Heart left ventricle (tissue), 16 donors: ENCODE data around the gene DIAPH2. TPM values are rescaled to one million over a fixed set of nuclear protein-coding genes. Genes with fewer than 3 reads are reported as not detected.

Experiments
- ATAC-seq, 4 donors: fragments of 200-7000 bp; cut with Tn5 transposase; one replicate each; pipeline ENCODE4 v1.9.1; 2020 to 2022; ENCODE audit warnings: moderate library complexity in 4 of 4, mild to moderate bottlenecking in 3 of 4, moderate number of reproducible peaks in 1 of 4
- DNase-seq, 5 donors: peaks; one replicate each; pipeline ENCODE4 v3.0.0-alpha.2; 2020
- H3K27ac ChIP-seq, 12 donors: fragments of 200-600 bp; sonication (generic) in 4 of 12; one replicate each; pipeline versions ENCODE4 v1.5.0 to v1.8.0; 2016 to 2022; ENCODE audit warnings: mild to moderate bottlenecking in 2 of 12
- H3K27me3 ChIP-seq, 9 donors: fragments of 200-600 bp; sonication (generic) in 2 of 9; one replicate each; pipeline versions ENCODE4 v1.5.1 to v1.8.0; 2016 to 2022; ENCODE audit warnings: mild to moderate bottlenecking in 3 of 9
- H3K36me3 ChIP-seq, 9 donors: fragments of 200-600 bp; sonication (generic) in 2 of 9; one replicate each; pipeline versions ENCODE4 v1.5.0 to v1.8.0; 2018 to 2022; ENCODE audit warnings: mild to moderate bottlenecking in 2 of 9
- H3K4me1 ChIP-seq, 12 donors: fragments of 200-600 bp; sonication (generic) in 4 of 12; one replicate each; pipeline versions ENCODE4 v1.5.0 to v1.8.0; 2016 to 2022; ENCODE audit warnings: mild to moderate bottlenecking in 3 of 12
- H3K4me3 ChIP-seq, 12 donors: fragments of 200-600 bp; sonication (generic) in 4 of 12; one replicate each; pipeline versions ENCODE4 v1.5.0 to v1.8.0; 2017 to 2022; ENCODE audit warnings: mild to moderate bottlenecking in 9 of 12, moderate library complexity in 4 of 12
- H3K9me3 ChIP-seq, 12 donors: fragments of 200-600 bp; sonication (generic) in 4 of 12; one replicate each; pipeline versions ENCODE4 v1.5.0 to v1.8.0; 2016 to 2022; ENCODE audit warnings: mild to moderate bottlenecking in 1 of 12
- CTCF ChIP-seq, 12 donors: fragments of 200-600 bp; sonication (generic) in 4 of 12; IDR thresholded peaks; one replicate each; pipeline versions ENCODE4 v1.5.0 to v1.8.0; 2018 to 2022; ENCODE audit warnings: antibody characterized with exemption in 12 of 12, mild to moderate bottlenecking in 5 of 12
- POLR2A ChIP-seq, 2 donors: fragments of 450-650 bp; IDR thresholded peaks; one replicate each; pipeline ENCODE4 v1.6.1; 2017; ENCODE audit warnings: antibody characterized with exemption in 2 of 2, mild to moderate bottlenecking in 2 of 2, moderate library complexity in 2 of 2
- WGBS, 4 donors: extraction: QIAGEN DNeasy Blood & Tissue Kit in 2 of 4; methylation state at CpG; one replicate each; pipeline versions ENCODE4 v1.1.5 to v1.1.7; 2013 to 2018; 5-methylcytosine and 5-hydroxymethylcytosine counted together
- intact Hi-C, 10 donors: fragments of 100-400 bp; cut with DNase I; formaldehyde crosslinking; loops; one replicate each; pipeline versions ENCODE4 v1.11.1 to v1.14.2; 2022
- polyA plus RNA-seq, 2 donors: library from polyadenylated mRNA; stranded (reverse); fragments of 200-250 nt; gene quantifications; one replicate each; pipeline ENCODE4 v1.2.3, GENCODE V29; 2013
- total RNA-seq, 9 donors: library from RNA; depleted of rRNA in 2 of 9; stranded (reverse); fragments of >200 nt in 2 of 9; fragmentation: NEBNext Ultra II Directional in 3 of 9; extraction: Animal tissue kit (Norgen Biotek cat#: 25700) in 3 of 9; gene quantifications; one replicate each; pipeline versions ENCODE4 v1.1.0 to v1.2.4, GENCODE V29; 2016 to 2023
- donor health status: ischemic (EF 13 %, LVEDD 7.1; RV severe dilation, severe dysfunction).
- donor health status: healthy with polysubstance abuse.
- donor health status: DM: no; HTN: yes; CAD: no.
- donor health status: DM: no; HTN: no; CAD: no.
- donor health status: ischemic (EF 25% LVEDD 6.9; RV normal size, moderate dysfunction).
- donor health status: ischemic (EF 25% LVEDD 5.7; RV mildly dilated, moderate dysfunction).
- donor health status: healthy.
- donor health status: DM: yes; HTN: yes; CAD: no.
- donor health status: ischemic (EF 35%, LVEDD 5.7; RV mildly dilated, moderate dysfunction).
- donor health status: nonischemic (EF 11% LVEDD 7.7; RV severe dilation, severe dysfunction).
- donor health status: DM: yes; HTN: yes; CAD: no.
- donor health status: PGD.
- donor health status: ischemic (EF 29% LVEDD 5.4; RV normal size, mild dysfunction).
- donor health status: nonischemic (EF 23%, LVEDD 6.1; RV moderate dilation, normal function).

DIAPH2 gene
- total and polyA plus RNA-seq, 11 donors = 3.7 to 18.8 (median 12.3) TPM

DNA sequence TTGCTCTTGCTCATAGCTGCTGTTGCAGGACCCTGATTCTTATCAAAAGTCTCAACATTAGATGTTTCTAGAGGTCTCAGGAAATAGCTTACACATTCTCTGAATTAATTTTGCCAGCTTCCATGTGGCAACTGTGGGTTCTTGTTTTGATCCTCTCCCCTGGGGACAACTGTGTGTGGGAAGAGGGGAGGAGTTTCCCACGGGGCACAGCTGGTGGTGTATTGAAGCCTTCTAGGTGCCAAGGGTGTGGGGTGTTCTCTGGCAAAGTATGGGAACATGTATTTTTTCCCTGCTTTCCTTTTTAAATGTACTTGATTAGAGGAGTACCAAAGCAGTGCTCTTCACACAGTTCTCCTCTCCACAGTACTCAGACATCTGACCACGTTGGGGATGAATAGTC, 411.7 kb downstream of the DIAPH2 start:
- Histone ChIP-seq H3K4me1 (no peaks in the 10 kb centered on the region), H3K27ac (no peak overlapping the region), H3K36me3 (peaks cover 0 to 18% (median 0%) of the 10 kb centered on the region in 9 donors), H3K27me3 (no peaks in the 10 kb centered on the region), H3K4me3 (no peak overlapping the region), H3K9me3 (no peaks in the 10 kb centered on the region)
- intact Hi-C loops = no loop called here
- WGBS, 4 donors = 33 to 60% (median 39%) methylated on average over 2 of the region's 2 CpGs
- TF ChIP-seq POLR2A (IDR thresholded peaks at IDR 0.05) = no peak
- no peak for TF ChIP-seq CTCF (IDR thresholded peaks at IDR 0.05)
- ATAC-seq (no peak), DNase-seq (no peak)

- no peak for TF ChIP-seq CTCF (IDR thresholded peaks at IDR 0.05)
- no peak for TF ChIP-seq POLR2A (IDR thresholded peaks at IDR 0.05)
- intact Hi-C loops = no loop called here
- Histone ChIP-seq H3K9me3 (no peaks in the 10 kb centered on the region), H3K4me1 (no peaks in the 10 kb centered on the region), H3K27ac (no peak overlapping the region), H3K4me3 (no peak overlapping the region), H3K36me3 (peaks cover 0 to 18% (median 0%) of the 10 kb centered on the region in 9 donors), H3K27me3 (no peaks in the 10 kb centered on the region)
- DNase-seq (no peak), ATAC-seq (no peak)
These were observed 418.3 kb downstream of the DIAPH2 start for GRCh38 chrX:97102938-97103337.

GRCh38 chrX:97109730-97110129, 425.1 kb downstream of the DIAPH2 start:
- Histone ChIP-seq H3K27ac (no peak overlapping the region), H3K27me3 (no peaks in the 10 kb centered on the region), H3K4me1 (no peaks in the 10 kb centered on the region), H3K4me3 (no peak overlapping the region), H3K9me3 (no peaks in the 10 kb centered on the region), H3K36me3 (peaks cover 0 to 2% (median 0%) of the 10 kb centered on the region in 9 donors)
- TF ChIP-seq POLR2A (IDR thresholded peaks at IDR 0.05) (no peak), CTCF (IDR thresholded peaks at IDR 0.05) (no peak)
- intact Hi-C loops = no loop called here
- 83 to 97% (median 92%) methylated on average over 1 of the region's 1 CpG for WGBS, 4 donors
- DNase-seq = no peak
- ATAC-seq = no peak

- ATAC-seq (no peak), DNase-seq (no peak)
- Histone ChIP-seq H3K4me3 (no peak overlapping the region), H3K27ac (no peak overlapping the region), H3K27me3 (peaks cover 0 to 3% (median 0%) of the 10 kb centered on the region in 9 donors), H3K36me3 (peaks cover 0 to 12% (median 0%) of the 10 kb centered on the region in 9 donors), H3K9me3 (no peaks in the 10 kb centered on the region), H3K4me1 (no peaks in the 10 kb centered on the region)
- intact Hi-C loops = no loop called here
- no peak for TF ChIP-seq CTCF (IDR thresholded peaks at IDR 0.05)
- TF ChIP-seq POLR2A (IDR thresholded peaks at IDR 0.05) = no peak
These were observed 432.9 kb downstream of the DIAPH2 start for GRCh38 chrX:97117572-97117971.
